MM.1S (cell line): ENCODE measurements around the gene AUH.

Experiments
- DNase-seq: peaks from one replicate; pipeline ENCODE4 v3.0.0-alpha.2; 2015
- H2AFZ ChIP-seq: fragments of 300-600 bp; sonication (generic); 2 replicates; pipeline ENCODE4 v1.6.0; 2016; ENCODE audit warnings: antibody characterized with exemption, low read length
- H3F3A ChIP-seq: fragments of 300-600 bp; sonication (generic); 2 replicates; pipeline ENCODE4 v1.6.1; 2016; ENCODE audit warnings: mild to moderate bottlenecking, antibody characterized with exemption, low read length, moderate library complexity, mixed read lengths; ENCODE audit not compliant: insufficient read depth
- H3K27ac ChIP-seq: fragments of 300-600 bp; sonication (generic); 2 replicates; pipeline ENCODE4 v1.5.1; 2016; ENCODE audit warnings: mild to moderate bottlenecking, low read length
- H3K27me3 ChIP-seq: fragments of 300-600 bp; sonication (generic); replicated peaks from 2 replicates; pipeline ENCODE4 v1.6.0; 2016; ENCODE audit warnings: low read length; ENCODE audit not compliant: insufficient read depth
- H3K36me3 ChIP-seq: fragments of 300-600 bp; sonication (generic); replicated peaks from 2 replicates; pipeline ENCODE4 v1.6.1; 2016; ENCODE audit warnings: mild to moderate bottlenecking, low read length, mixed read lengths; ENCODE audit not compliant: insufficient read depth
- H3K4me1 ChIP-seq: fragments of 300-600 bp; sonication (generic); 2 replicates; pipeline ENCODE4 v1.6.1; 2016; ENCODE audit warnings: low read length, mixed read lengths
- H3K4me2 ChIP-seq: fragments of 300-600 bp; sonication (generic); 2 replicates; pipeline ENCODE4 v1.6.0; 2016; ENCODE audit warnings: low read depth, low read length
- H3K4me3 ChIP-seq: fragments of 300-600 bp; sonication (generic); 2 replicates; pipeline ENCODE4 v1.5.1; 2016; ENCODE audit warnings: low read length, mixed read lengths
- H3K79me2 ChIP-seq: fragments of 300-600 bp; sonication (generic); 2 replicates; pipeline ENCODE4 v1.6.1; 2016; ENCODE audit warnings: mixed run types, low read length, mixed read lengths
- H3K9ac ChIP-seq: fragments of 300-600 bp; sonication (generic); 2 replicates; pipeline ENCODE4 v1.6.1; 2016; ENCODE audit warnings: low read length, mixed read lengths
- H3K9me2 ChIP-seq: fragments of 300-600 bp; sonication (generic); replicated peaks from 2 replicates; pipeline ENCODE4 v1.6.1; 2016; ENCODE audit warnings: mild to moderate bottlenecking, low read length, mixed read lengths; ENCODE audit not compliant: insufficient read depth
- H3K9me3 ChIP-seq: fragments of 300-600 bp; sonication (generic); replicated peaks from 2 replicates; pipeline ENCODE4 v1.6.1; 2016; ENCODE audit warnings: mild to moderate bottlenecking, low read length, mixed read lengths; ENCODE audit not compliant: insufficient read depth
- H4K20me1 ChIP-seq: fragments of 300-600 bp; sonication (generic); 2 replicates; pipeline ENCODE4 v1.6.1; 2016; ENCODE audit warnings: mild to moderate bottlenecking, low read length, moderate library complexity, mixed read lengths; ENCODE audit not compliant: insufficient read depth
- EZH2 ChIP-seq: fragments of 300-600 bp; sonication (generic); optimal IDR thresholded peaks from 2 replicates; pipeline ENCODE3; 2017; ENCODE audit warnings: low read depth, mild to moderate bottlenecking, antibody characterized with exemption, low read length, mixed read lengths
- EZH2phosphoT487 ChIP-seq: fragments of 300-600 bp; sonication (generic); IDR thresholded peaks from 2 replicates; pipeline ENCODE4 v1.6.1; 2018; ENCODE audit warnings: antibody characterized with exemption, low read length
- TF ChIP-seq, protein P1 (sequence below): fragments of 300-600 bp; sonication (generic); IDR thresholded peaks from 2 replicates; pipeline ENCODE4 v1.5.1; 2016; ENCODE audit warnings: antibody characterized with exemption, low read length, mixed read lengths

The AUH gene

DNA sequence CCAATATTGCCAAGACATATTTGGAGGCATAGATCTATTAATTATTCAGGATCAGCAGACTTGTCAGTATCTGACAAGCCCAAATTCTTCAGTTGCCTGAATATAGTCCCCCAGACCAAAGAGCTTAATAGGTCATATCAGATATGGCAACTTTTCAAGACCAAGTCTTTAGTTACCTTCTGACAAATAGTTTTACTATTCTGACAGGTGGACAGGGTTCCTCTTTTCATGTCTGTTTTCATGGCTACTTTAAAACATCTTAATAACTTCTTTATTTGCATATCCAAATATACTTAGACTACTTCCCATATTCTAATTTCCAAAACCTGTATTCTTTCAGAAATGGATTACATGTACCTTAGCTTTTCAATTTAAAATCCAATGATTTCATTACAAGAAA is 65.4 kb downstream of the AUH start:
- Histone ChIP-seq H3K79me2 (no peaks in the 10 kb centered on the region), H3K4me1 (no peaks in the 10 kb centered on the region), H3K27me3 (no peaks in the 10 kb centered on the region), H3K9me3 (no peaks in the 10 kb centered on the region), H3K36me3 (no peaks in the 10 kb centered on the region), H3F3A (no peaks in the 10 kb centered on the region), H3K9ac (no peak overlapping the region), H3K4me2 (no peak overlapping the region), H2AFZ (no peak overlapping the region), H3K9me2 (no peaks in the 10 kb centered on the region), H4K20me1 (no peaks in the 10 kb centered on the region), H3K4me3 (no peak overlapping the region), H3K27ac (no peak overlapping the region)
- no peak for DNase-seq
- TF ChIP-seq EZH2 = no peak
- TF ChIP-seq, protein P1, sequence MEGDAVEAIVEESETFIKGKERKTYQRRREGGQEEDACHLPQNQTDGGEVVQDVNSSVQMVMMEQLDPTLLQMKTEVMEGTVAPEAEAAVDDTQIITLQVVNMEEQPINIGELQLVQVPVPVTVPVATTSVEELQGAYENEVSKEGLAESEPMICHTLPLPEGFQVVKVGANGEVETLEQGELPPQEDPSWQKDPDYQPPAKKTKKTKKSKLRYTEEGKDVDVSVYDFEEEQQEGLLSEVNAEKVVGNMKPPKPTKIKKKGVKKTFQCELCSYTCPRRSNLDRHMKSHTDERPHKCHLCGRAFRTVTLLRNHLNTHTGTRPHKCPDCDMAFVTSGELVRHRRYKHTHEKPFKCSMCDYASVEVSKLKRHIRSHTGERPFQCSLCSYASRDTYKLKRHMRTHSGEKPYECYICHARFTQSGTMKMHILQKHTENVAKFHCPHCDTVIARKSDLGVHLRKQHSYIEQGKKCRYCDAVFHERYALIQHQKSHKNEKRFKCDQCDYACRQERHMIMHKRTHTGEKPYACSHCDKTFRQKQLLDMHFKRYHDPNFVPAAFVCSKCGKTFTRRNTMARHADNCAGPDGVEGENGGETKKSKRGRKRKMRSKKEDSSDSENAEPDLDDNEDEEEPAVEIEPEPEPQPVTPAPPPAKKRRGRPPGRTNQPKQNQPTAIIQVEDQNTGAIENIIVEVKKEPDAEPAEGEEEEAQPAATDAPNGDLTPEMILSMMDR = no peak
- TF ChIP-seq EZH2phosphoT487 = no peak

DNA sequence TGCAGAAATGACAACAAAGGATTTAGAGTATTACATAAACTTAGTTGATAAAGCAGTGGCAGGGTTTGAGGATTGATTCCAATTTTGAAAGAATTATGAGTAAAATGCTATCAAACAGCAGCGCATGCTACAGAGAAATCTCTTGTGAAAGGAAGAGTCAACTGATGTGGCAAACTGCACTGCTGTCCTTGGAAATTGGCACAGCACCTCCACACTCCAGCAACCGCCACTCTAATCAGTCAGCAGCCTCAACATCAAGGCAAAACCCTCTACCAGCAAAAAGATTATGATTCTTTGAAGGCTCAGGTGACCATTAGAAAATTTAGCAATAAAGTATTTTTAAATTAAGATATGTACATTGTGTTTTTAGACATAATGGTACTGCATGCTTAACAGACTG is 66.4 kb downstream of the AUH start:
- Histone ChIP-seq H3K27ac (no peak overlapping the region), H3K9ac (no peak overlapping the region), H3K4me1 (no peaks in the 10 kb centered on the region), H3F3A (no peaks in the 10 kb centered on the region), H3K9me2 (no peaks in the 10 kb centered on the region), H3K79me2 (no peaks in the 10 kb centered on the region), H2AFZ (no peak overlapping the region), H3K9me3 (no peaks in the 10 kb centered on the region), H3K4me2 (no peak overlapping the region), H4K20me1 (no peaks in the 10 kb centered on the region), H3K36me3 (no peaks in the 10 kb centered on the region), H3K4me3 (no peak overlapping the region), H3K27me3 (no peaks in the 10 kb centered on the region)
- no peak for DNase-seq
- TF ChIP-seq EZH2 = no peak
- TF ChIP-seq EZH2phosphoT487 = no peak
- TF ChIP-seq, protein P1 = no peak

- Histone ChIP-seq H3K4me3 (no peak overlapping the region), H2AFZ (no peak overlapping the region), H3K9me2 (no peaks in the 10 kb centered on the region), H4K20me1 (no peaks in the 10 kb centered on the region), H3K4me1 (no peaks in the 10 kb centered on the region), H3K4me2 (no peak overlapping the region), H3K79me2 (no peaks in the 10 kb centered on the region), H3K27me3 (no peaks in the 10 kb centered on the region), H3K36me3 (no peaks in the 10 kb centered on the region), H3K27ac (no peak overlapping the region), H3K9ac (no peak overlapping the region), H3F3A (no peaks in the 10 kb centered on the region), H3K9me3 (no peaks in the 10 kb centered on the region)
- no peak for DNase-seq
- TF ChIP-seq EZH2phosphoT487 = no peak
- TF ChIP-seq, protein P1 = no peak
- no peak for TF ChIP-seq EZH2
These were observed 69.9 kb downstream of the AUH start for GRCh38 chr9:91291866-91292265.
